HG02973 (cell line): ENCODE results near the gene BFAR.
"Not testable (repeated sequence)": the region's sequence is repeated elsewhere in the genome, so short reads cannot be mapped to it uniquely, and the experiment has no call there.

Experiments
- ATAC-seq: cut with Tn5 transposase; IDR thresholded peaks from one replicate; pipeline ENCODE4 v1.9.1; 2021; ENCODE audit warnings: moderate library complexity; ENCODE audit not compliant: unreplicated experiment

BFAR gene

DNA sequence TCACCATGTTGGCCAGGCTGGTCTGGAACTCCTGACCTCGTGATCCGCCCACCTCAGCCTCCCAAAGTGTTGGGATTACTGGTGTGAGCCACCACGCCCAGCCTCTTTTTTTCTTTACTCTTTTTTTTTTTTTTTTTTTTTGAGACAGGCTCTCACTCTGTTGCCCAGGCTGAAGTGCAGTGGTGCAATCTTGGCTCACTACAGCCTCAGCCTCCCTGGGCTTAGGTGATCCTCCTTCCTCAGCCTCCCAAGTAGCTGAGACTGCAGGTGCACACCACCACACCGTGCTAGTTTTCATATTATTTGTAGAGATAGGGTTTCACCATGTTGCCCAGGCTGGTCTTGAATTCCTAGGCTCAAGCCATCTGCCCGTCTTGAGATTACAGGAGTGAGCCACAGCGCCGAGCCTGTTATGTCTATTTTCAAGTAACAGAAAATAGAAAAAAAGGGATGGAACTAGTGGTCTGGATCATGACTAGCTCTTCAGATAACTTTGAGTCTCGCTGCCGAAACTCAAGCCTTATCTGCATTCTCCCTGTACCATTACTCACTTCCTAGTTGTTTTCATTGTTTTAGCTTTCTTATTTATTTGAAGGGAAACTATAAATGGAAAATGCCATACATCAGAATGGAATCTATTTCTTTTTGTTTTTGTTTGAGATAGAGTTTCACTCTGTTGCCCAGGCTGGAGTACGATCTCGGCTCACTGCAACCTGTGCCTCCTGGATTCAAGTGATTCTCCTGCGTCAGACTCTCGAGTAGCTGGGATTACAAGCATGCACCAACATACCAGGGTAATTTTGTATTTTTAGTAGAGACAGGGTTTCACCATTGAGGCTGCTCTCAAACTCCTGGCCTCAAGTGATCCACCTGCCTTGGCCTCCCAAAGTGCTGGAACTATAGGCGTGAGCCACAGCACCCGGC lies 53.4 kb downstream of the BFAR start:
- ATAC-seq, result not testable (repeated sequence)

DNA sequence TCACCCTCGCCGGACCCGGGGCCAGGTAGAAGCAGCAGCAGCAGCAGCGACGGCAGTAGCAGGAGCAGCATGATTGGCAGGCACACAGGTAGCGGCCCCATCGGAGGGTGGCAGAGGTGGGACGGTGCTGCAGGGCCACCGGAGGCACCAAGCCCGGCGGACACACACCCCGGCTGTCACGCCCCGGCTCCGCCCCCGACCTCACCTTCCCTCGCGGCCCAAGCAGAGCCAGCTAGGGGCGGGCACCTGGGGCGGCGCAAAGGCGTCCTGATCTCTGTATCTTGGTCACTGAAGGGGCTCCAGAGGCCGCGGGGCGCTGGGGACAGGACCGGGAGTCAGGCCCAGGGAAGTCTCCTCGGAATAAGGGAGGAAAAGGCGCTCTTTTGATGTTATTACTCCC lies 61.4 kb downstream of the BFAR start, which contains the start of gene PLA2G10:
Gene PLA2G10, minus strand, starts transcription at position 180 of the 400 bp plus-strand sequence. Its CDS starts 79 bp downstream, at position 101.
- ATAC-seq, result not testable (repeated sequence)

DNA sequence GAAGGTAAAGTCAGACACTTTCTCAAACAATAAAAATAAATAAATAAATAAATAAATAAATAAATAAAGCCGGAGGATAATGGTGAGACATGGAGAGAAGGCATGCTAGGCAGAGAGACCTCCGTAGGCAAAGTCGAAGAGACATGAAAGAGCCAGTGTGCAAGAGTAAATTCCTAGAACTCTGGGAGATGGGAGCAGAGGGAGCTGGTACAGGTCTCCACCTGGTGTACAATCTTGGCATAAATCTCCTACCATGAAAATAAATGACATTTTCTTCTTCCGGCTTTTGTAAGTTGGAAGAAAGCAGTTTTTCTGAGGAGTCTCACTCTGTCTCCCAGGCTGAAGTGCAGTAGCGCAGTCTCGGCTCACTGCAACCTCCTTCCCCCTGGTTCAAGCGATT lies 69.1 kb downstream of the BFAR start:
- ATAC-seq, result not testable (repeated sequence)

DNA sequence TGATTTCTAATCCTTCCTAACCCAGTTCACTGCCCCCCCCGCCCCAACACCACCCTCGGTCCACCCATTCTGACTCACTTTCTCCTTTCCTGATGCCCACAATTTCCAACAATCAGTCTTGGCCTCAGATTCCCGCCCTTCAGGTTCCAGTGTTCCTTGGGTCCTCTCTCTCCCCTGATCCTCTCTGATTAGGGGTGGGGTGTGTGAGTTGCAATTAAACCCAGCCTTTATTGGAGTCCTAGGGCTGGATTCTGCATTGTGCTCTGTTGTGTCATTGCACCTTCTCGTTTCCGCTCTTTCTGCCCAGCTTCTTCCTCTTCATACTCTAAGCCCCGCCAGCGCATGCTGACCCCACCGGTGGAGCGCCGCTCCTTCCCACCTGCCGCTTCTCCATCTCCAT lies 69.9 kb downstream of the BFAR start:
- ATAC-seq, result not testable (repeated sequence)

DNA sequence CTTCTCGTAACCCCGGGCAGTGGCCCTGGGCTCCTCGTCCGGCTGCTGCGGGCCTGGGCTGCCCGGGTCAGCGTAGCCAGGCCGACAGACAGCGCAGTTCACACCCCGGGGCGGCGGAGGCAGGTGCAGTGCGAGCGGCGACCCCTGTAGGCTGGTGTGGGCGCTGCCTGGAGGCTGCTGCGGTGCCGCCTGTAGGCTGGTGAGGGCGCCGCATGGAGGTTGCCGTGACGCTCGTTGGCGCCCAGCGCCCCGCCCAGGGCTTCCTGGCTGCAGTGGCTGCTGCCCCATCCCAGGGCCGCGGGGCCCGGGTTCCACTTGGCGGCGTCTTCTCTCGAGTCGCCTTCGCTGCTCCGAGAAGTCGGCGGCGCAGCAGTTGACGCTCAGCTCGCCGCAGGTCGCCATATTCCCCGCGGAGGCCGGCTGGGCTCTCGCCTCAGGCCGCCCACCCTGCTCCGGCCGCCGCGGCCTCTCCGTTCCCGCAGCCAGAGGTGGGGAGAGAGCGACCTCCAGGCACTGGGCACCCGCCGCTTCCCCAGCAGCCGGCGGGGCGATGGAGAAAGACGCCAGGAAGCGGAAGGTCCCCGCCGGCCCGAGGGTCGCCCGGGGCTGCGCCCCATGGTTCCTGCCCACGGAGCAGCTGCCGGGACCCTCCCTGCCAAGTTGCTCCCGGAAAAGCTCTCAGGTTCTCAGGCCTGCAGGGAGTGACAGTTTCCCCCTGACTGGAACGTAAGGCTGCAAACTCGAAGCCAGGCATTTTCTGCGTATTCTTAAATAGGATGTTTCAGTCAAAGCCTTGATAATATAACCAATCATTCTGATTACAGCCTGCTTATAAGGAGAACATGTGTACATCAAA lies 70.6 kb downstream of the BFAR start, which contains the start of gene NPIPA3:
Gene NPIPA3, plus strand, starts transcription at position 256 of the 856 bp plus-strand sequence. CDS start 5,533 bp downstream, outside the sequence.
- peak; percentile 98 for ATAC-seq
